ENCODE data around the gene PRSS16. TPM values are rescaled to one million over a fixed set of nuclear protein-coding genes. Genes with fewer than 3 reads are reported as not detected.
A peak's percentile ranks its signal among the peaks of the same experiment; 100 is the strongest.
"Not testable (repeated sequence)": the region's sequence is repeated elsewhere in the genome, so short reads cannot be mapped to it uniquely, and the experiment has no call there.

The PRSS16 gene
- total RNA-seq, 2 experiments from 2014 or later: 2.3 to 2.4 TPM

DNA sequence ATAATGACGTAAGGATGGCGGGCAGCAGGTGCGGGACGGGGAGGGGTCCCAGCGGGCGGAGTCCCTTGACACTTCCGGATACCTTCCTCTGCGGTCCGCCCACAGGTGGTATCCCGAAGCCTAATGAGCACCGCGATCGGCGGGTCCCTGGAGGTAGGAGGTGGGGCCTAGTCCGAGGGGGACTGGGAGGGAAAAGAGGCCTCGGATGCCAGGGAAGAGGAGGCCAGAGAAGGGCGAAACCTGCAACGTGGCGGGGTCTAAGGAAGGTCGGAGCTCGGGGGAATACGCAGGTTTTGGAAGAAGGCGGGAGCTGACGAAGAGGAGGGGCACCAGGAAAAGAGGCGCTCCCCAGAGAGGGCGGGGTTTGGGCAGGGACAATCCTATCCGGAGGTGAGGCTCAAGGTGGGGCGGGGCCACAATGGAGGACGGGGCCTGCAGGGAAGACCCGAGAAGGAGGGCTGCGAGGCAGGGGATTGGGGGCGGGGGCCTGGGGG, 3.7 kb downstream of the PRSS16 start:
- peaks cover 11% of the 10 kb centered on the region for H3K4me1 Mint-ChIP-seq (ENCODE audit: low read depth)
- peaks cover 45% of the 10 kb centered on the region for H3K27me3 Mint-ChIP-seq
- H3K27ac Mint-ChIP-seq: no peak overlapping the region
- ChIA-PET CTCF (interaction anchor here (0.6 to 1.5 kb wide), 7 partner anchors 13 to 1341 kb away, joined by 3 to 6 read pairs (median 5); no protein-coding TSS in a partner anchor), POLR2A (interaction anchor here (1.2 kb wide), 1 partner anchor 13 kb away, joined by 3 read pairs; no protein-coding TSS in a partner anchor)
- H3K4me3 Mint-ChIP-seq: peak overlapping the region; percentile 79
- no peaks in the 10 kb centered on the region for H3K9me3 Mint-ChIP-seq
- peak; percentile 84 for DNase-seq
- intact Hi-C loops (cut with micrococcal nuclease): loop anchor here (1.0 to 10.0 kb wide), 3 partner anchors 63 to 226 kb away; no protein-coding TSS in a partner anchor
- no peaks in the 10 kb centered on the region for H3K36me3 Mint-ChIP-seq

DNA sequence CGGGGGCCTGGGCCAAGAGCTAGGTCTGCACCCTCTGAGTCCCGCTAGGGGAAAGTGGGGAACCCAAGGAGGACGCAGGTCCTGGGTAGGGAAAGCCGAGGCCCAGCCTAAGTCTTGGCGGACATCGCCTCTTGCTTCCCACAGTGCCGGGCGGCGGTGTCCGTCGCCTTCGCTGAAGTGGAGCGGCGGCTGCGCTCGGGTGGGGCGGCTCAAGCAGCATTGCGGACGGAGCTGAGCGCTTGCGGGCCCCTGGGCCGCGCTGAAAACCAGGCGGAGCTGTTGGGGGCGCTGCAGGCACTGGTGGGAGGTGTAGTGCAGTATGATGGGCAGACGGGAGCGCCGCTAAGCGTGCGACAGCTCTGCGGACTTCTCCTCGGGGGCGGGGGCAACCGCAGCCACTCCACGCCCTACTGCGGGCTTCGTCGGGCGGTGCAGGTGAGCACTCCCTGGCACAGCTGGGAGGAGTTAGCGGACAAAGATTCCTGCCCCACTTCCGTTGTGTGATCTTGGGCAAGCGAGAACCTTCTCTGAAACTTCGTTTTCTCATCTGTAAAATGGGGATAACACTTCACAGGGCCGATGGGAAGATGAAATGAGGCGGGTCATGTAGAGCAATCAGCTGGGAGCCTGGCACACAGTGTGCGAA, 4.2 kb downstream of the PRSS16 start:
- peak; percentile 88 for DNase-seq
- peaks cover 45% of the 10 kb centered on the region for H3K27me3 Mint-ChIP-seq
- CTCF ChIA-PET: interaction anchor here (0.6 to 1.5 kb wide), 8 partner anchors 9 to 1341 kb away, joined by 3 to 6 read pairs (median 4); no protein-coding TSS in a partner anchor
- H3K36me3 Mint-ChIP-seq: no peaks in the 10 kb centered on the region
- peak overlapping the region; percentile 28 for H3K27ac Mint-ChIP-seq
- POLR2A ChIA-PET: interaction anchor here (1.2 kb wide), 1 partner anchor 14 kb away, joined by 3 read pairs; no protein-coding TSS in a partner anchor
- H3K4me3 Mint-ChIP-seq: peak overlapping the region; percentile 79
- intact Hi-C loops (cut with micrococcal nuclease): loop anchor here (1.0 to 10.0 kb wide), 3 partner anchors 63 to 226 kb away; no protein-coding TSS in a partner anchor
- peaks cover 11% of the 10 kb centered on the region for H3K4me1 Mint-ChIP-seq (ENCODE audit: low read depth)
- H3K9me3 Mint-ChIP-seq: no peaks in the 10 kb centered on the region

DNA sequence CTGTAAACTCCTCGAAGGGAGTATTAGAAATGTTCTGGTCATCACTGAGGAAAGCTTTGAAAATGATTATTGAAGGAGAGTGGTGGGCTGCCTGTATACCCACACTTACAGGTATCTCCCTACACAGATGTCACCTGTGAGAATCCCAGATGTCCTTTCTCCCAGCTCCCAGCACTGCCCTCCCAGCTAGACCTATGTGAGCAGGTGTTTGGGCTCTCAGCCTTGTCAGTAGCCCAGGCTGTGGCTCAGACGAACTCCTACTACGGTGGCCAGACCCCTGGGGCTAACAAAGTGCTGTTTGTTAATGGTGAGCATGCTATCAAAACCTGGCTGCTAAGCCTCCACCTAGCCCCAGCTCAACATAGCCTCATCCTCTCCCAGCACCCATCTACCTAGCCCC, 7.1 kb downstream of the PRSS16 start:
- ChIA-PET CTCF (no interaction called here), POLR2A (no interaction called here)
- Mint-ChIP-seq H3K9me3 (no peaks in the 10 kb centered on the region), H3K4me3 (no peak overlapping the region), H3K4me1 (ENCODE audit: low read depth) (peaks cover 11% of the 10 kb centered on the region), H3K36me3 (no peaks in the 10 kb centered on the region), H3K27me3 (peaks cover 54% of the 10 kb centered on the region), H3K27ac (no peak overlapping the region)
- intact Hi-C loops (cut with micrococcal nuclease): loop anchor here (5.0 to 10.0 kb wide), 2 partner anchors 120 to 223 kb away; no protein-coding TSS in a partner anchor
- no peak for DNase-seq

DNA sequence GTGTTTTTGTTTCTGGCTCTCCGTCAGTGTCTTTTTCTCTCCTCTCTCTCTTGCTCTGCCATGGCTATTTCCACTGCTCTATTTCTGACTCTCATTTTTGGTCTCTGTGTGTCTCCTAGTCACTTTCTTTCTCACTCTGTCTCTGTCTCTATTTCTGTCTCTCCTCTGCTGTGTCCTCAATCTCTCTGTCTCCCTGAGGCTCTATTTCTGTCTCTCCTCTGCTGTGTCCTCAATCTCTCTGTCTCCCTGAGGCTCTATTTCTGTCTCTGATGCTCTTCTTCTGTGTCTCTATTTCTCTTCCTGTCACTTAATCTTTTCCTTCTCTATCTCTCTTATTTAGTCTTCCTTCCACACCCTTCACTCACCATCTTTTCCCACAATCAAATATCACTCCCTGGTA, 8.4 kb downstream of the PRSS16 start:
- no peak overlapping the region for H3K4me3 Mint-ChIP-seq
- no peak overlapping the region for H3K27ac Mint-ChIP-seq
- intact Hi-C loops (cut with micrococcal nuclease): loop anchor here (10.0 kb wide), 1 partner anchor 119 kb away; no protein-coding TSS in a partner anchor
- H3K9me3 Mint-ChIP-seq: no peaks in the 10 kb centered on the region
- H3K36me3 Mint-ChIP-seq: peaks cover 2% of the 10 kb centered on the region
- peaks cover 9% of the 10 kb centered on the region for H3K4me1 Mint-ChIP-seq (ENCODE audit: low read depth)
- ChIA-PET CTCF (no interaction called here), POLR2A (no interaction called here)
- peaks cover 54% of the 10 kb centered on the region for H3K27me3 Mint-ChIP-seq
- DNase-seq: no peak

DNA sequence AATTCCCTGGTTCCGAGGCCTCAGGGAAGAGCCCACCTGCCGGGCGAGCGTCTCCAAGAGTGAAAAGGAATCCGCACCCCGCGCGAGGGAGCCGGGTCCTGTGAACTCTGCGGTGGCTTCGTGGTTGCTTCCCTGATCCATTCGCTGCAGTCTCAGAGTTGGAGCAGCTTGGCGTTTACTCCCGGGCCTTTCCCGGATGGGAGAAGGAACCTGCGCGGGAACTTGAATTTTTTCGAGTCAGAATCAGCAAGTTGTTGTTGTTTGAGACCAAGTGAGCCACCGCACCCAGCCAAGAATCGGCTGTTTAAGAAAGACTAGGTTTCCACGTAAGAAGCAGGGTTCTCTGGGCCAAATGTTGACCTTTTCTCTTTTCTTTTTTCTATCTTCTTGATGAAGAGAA, 12.9 kb downstream of the PRSS16 start:
- Mint-ChIP-seq H3K36me3 (peaks cover 5% of the 10 kb centered on the region), H3K4me1 (ENCODE audit: low read depth) (no peaks in the 10 kb centered on the region), H3K27me3 (peaks cover 59% of the 10 kb centered on the region), H3K27ac (no peak overlapping the region), H3K9me3 (no peaks in the 10 kb centered on the region), H3K4me3 (no peak overlapping the region)
- intact Hi-C loops (cut with micrococcal nuclease): no loop called here
- POLR2A ChIA-PET: no interaction called here
- CTCF ChIA-PET: interaction anchor here (1.0 kb wide), 1 partner anchor 9 kb away, joined by 3 read pairs; no protein-coding TSS in a partner anchor
- no peak for DNase-seq

GRCh38 chr6:27260836-27261375, 13.4 kb downstream of the PRSS16 start:
- Mint-ChIP-seq H3K36me3 (peaks cover 5% of the 10 kb centered on the region), H3K27ac (no peak overlapping the region), H3K9me3 (no peaks in the 10 kb centered on the region), H3K27me3 (peaks cover 55% of the 10 kb centered on the region), H3K4me3 (no peak overlapping the region), H3K4me1 (ENCODE audit: low read depth) (no peaks in the 10 kb centered on the region)
- intact Hi-C loops (cut with micrococcal nuclease): no loop called here
- no peak for DNase-seq
- POLR2A ChIA-PET: no interaction called here
- CTCF ChIA-PET: interaction anchor here (0.7 to 1.0 kb wide), 2 partner anchors 9 to 43 kb away, joined by 3 to 4 read pairs; no protein-coding TSS in a partner anchor

DNA sequence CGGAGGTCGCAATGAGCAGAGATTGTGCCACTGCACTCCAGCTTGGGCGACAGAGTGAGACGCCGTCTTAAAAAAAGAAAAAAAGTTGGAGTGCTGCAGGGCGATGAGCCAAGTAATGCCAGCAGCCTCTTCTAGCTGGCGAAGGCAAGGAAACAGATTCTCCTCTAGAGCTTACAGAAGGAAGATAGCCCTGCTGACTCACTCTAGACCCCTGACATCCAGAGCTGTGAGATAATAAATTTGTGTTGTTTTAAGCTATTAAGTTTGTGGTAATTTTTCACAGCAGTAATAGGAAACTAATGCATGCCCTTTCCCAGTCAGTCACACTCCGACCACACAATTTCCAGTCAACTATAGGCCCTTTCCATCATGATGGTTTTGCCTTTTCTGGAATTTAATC, 16.4 kb downstream of the PRSS16 start:
- H3K27ac Mint-ChIP-seq: no peak overlapping the region
- H3K4me1 Mint-ChIP-seq (ENCODE audit: low read depth): no peaks in the 10 kb centered on the region
- POLR2A ChIA-PET: interaction anchor here (0.6 kb wide), 1 partner anchor 431 kb away, joined by 3 read pairs; no protein-coding TSS in a partner anchor
- peaks cover 5% of the 10 kb centered on the region for H3K36me3 Mint-ChIP-seq
- no peaks in the 10 kb centered on the region for H3K9me3 Mint-ChIP-seq
- CTCF ChIA-PET: interaction anchor here (1.4 kb wide), 1 partner anchor 12 kb away, joined by 5 read pairs; no protein-coding TSS in a partner anchor
- H3K4me3 Mint-ChIP-seq: no peak overlapping the region
- intact Hi-C loops (cut with micrococcal nuclease): no loop called here
- no peak for DNase-seq
- peaks cover 57% of the 10 kb centered on the region for H3K27me3 Mint-ChIP-seq

- H3K9me3 Mint-ChIP-seq; H3K4me1 Mint-ChIP-seq (ENCODE audit: low read depth); CTCF ChIA-PET; H3K36me3 Mint-ChIP-seq; DNase-seq; POLR2A ChIA-PET; H3K4me3 Mint-ChIP-seq; intact Hi-C loops (cut with micrococcal nuclease); H3K27ac Mint-ChIP-seq: not testable (repeated sequence)
- H3K27me3 Mint-ChIP-seq: peaks cover 47% of the 10 kb centered on the region
Measured at GRCh38 chr6:27267003-27267402, 19.5 kb downstream of the PRSS16 start.

GRCh38 chr6:27267857-27268434, 20.4 kb downstream of the PRSS16 start:
- intact Hi-C loops (cut with micrococcal nuclease): no loop called here

GRCh38 chr6:27268803-27269202, 21.3 kb downstream of the PRSS16 start:
- Mint-ChIP-seq H3K4me1 (ENCODE audit: low read depth) (no peaks in the 10 kb centered on the region), H3K27me3 (peaks cover 53% of the 10 kb centered on the region)
- DNase-seq: no peak

More at GRCh38 chr6:27267857-27268434, 20.4 kb downstream of the PRSS16 start:
- CTCF ChIA-PET: no interaction called here
- H3K27me3 Mint-ChIP-seq: peaks cover 50% of the 10 kb centered on the region
- H3K4me3 Mint-ChIP-seq: no peak overlapping the region
- no peak overlapping the region for H3K27ac Mint-ChIP-seq
- POLR2A ChIA-PET: no interaction called here
- no peaks in the 10 kb centered on the region for H3K4me1 Mint-ChIP-seq (ENCODE audit: low read depth)
- no peaks in the 10 kb centered on the region for H3K9me3 Mint-ChIP-seq
- H3K36me3 Mint-ChIP-seq: no peaks in the 10 kb centered on the region
- DNase-seq: no peak

DNA sequence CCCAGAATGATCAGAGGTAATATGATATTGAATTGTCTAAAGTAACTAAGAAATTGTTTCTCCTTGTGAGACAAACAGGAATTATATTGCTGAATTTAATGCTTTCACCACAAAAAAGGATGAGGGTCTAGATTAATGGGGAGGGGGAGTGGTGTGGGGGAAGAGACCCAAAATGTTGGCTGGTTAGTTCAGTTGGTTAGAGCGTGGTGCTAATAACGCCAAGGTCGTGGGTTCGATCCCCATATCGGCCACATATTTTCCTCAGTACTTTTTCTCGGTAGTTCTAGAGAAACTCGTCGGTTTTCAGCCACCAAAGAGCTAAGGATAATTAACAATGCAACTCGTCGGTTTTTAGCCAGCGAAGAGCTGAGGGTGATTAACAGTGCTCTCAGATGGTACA, 26.3 kb downstream of the PRSS16 start:
- POLR2A ChIA-PET: no interaction called here
- Mint-ChIP-seq H3K27ac (peak overlapping the region; percentile 0), H3K4me3 (no peak overlapping the region), H3K27me3 (peaks cover 59% of the 10 kb centered on the region), H3K36me3 (no peaks in the 10 kb centered on the region), H3K9me3 (no peaks in the 10 kb centered on the region), H3K4me1 (ENCODE audit: low read depth) (no peaks in the 10 kb centered on the region)
- no peak for DNase-seq
- CTCF ChIA-PET: interaction anchor here (0.6 to 1.7 kb wide), 3 partner anchors 22 to 479 kb away, joined by 3 to 5 read pairs (median 3); no protein-coding TSS in a partner anchor
- intact Hi-C loops (cut with micrococcal nuclease): no loop called here

More at GRCh38 chr6:27268803-27269202, 21.3 kb downstream of the PRSS16 start:
- no peak overlapping the region for H3K27ac Mint-ChIP-seq
- H3K4me3 Mint-ChIP-seq: no peak overlapping the region
- intact Hi-C loops (cut with micrococcal nuclease): no loop called here
- ChIA-PET CTCF (no interaction called here), POLR2A (no interaction called here)
- H3K9me3 Mint-ChIP-seq: no peaks in the 10 kb centered on the region
- no peaks in the 10 kb centered on the region for H3K36me3 Mint-ChIP-seq
